ENCODE measurements around the gene CLMN.

DNA sequence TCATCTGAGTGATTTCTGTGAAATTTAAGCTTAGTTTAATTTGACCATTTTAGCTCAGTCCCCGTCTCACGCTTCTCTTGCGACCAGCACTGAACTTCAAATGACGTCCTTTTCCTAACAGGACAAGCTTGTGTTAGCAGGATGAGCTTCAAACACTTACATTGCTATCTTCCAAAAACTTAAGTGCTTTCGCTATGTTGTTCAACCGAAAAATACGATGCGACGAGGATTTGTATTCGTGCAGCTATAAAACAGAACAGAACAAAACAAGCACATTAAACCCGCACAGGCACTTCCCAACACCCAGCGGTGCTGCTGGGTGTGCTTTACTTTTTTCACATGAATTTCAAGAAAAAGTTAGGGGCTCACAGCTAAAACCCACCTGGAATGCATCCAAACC lies 98.2 kb downstream of the CLMN start:
- TF ChIP-seq FOXP2 (optimal IDR thresholded peaks at IDR 0.05; ENCODE audit: control extremely low read depth, extremely low read length, insufficient read depth) (no peak), POLR2AphosphoS5 (IDR thresholded peaks at IDR 0.05; ENCODE audit: borderline replicate concordance, low read depth, low read length) (no peak)
